K562 (cell line): ENCODE measurements around the gene UBE2E2. TPM values are rescaled to one million over a fixed set of nuclear protein-coding genes. Genes with fewer than 3 reads are reported as not detected.

ENCODE experiments used
- ATAC-seq: fragments of 200-7000 bp; cut with Tn5 transposase; 3 replicates; pipeline ENCODE4 v1.9.1; 2020; ENCODE audit warnings: moderate library complexity
- BruUV-seq: library from RNA; stranded (reverse); fragments of 400-500 nt; replicated peaks from 2 replicates; lab custom pipeline; 2021; lab: Mats Ljungman, UMichigan
- CTCF ChIA-PET: fragments of 300-600 bp; formaldehyde crosslinking; extraction: SDS; loops from one replicate; lab custom pipeline; 2021; ENCODE audit warnings: low intra/inter-chr PET ratio; lab: Yijun Ruan, JAX
- POLR2A ChIA-PET: fragments of 300-600, 350-650 bp; sonication (Branson Sonifier 250); formaldehyde crosslinking; extraction: SDS; loops from one replicate; lab custom pipeline; 2021; ENCODE audit warnings: antibody characterized with exemption, inconsistent platforms; lab: Yijun Ruan, JAX
- DNase-seq, 4 experiments: peaks; one replicate each; pipeline versions ENCODE4 v3.0.0 to v3.0.0-alpha.2; 2011 to 2018; ENCODE audit warnings: low spot score in 3 of 4, mixed read lengths in 3 of 4; ENCODE audit errors: extremely low read depth in 1 of 4
- FAIRE-seq: peaks from 2 replicates; lab custom pipeline; 2011; peaks lifted over from hg19 to GRCh38; lab: Jason Lieb, UNC
- H2AFZ ChIP-seq: 2 replicates; pipeline ENCODE4 v1.6.0; 2011; ENCODE audit warnings: low read depth, low read length, control low read depth, inconsistent platforms
- H3K27ac ChIP-seq: fragments of 200-600 bp; 3 replicates; pipeline ENCODE4 v1.8.0; 2011; ENCODE audit warnings: low read depth, mild to moderate bottlenecking, control low read depth, inconsistent platforms, low read length, moderate library complexity, mixed read lengths; ENCODE audit errors: extremely low read depth
- H3K27me3 ChIP-seq, 2 experiments: fragments of 300-600 bp in 1 of 2; 2 replicates in 1 of 2; 3 replicates in 1 of 2; pipeline versions ENCODE4 v1.6.0 to v1.8.0; 2011; ENCODE audit warnings: inconsistent platforms in 2 of 2, low read length in 2 of 2, mild to moderate bottlenecking in 1 of 2, mixed read lengths in 1 of 2, moderate library complexity in 1 of 2; ENCODE audit not compliant: control insufficient read depth in 2 of 2, insufficient read depth in 2 of 2
- H3K36me3 ChIP-seq: fragments of 300-600 bp; 3 replicates; pipeline ENCODE4 v1.8.0; 2011; ENCODE audit warnings: mild to moderate bottlenecking, low read length, inconsistent platforms; ENCODE audit not compliant: control insufficient read depth, insufficient read depth
- H3K4me1 ChIP-seq, 2 experiments: fragments of 200-600 bp in 1 of 2; replicated peaks in 1 of 2; 2 replicates in 1 of 2; 3 replicates in 1 of 2; pipeline versions ENCODE4 v1.5.1 to v1.8.0; 2011; ENCODE audit warnings: inconsistent platforms in 2 of 2, low read length in 2 of 2, mild to moderate bottlenecking in 1 of 2, mixed read lengths in 1 of 2, moderate library complexity in 1 of 2; ENCODE audit not compliant: control insufficient read depth in 2 of 2, insufficient read depth in 2 of 2
- H3K4me2 ChIP-seq: 2 replicates; pipeline ENCODE4 v1.6.1; 2011; ENCODE audit warnings: low read length, control low read depth, inconsistent platforms, mixed read lengths; ENCODE audit not compliant: insufficient read depth
- H3K4me3 ChIP-seq: fragments of 200-600 bp; sonication (generic), shearing (Covaris generic); 2 replicates; pipeline ENCODE4 v1.5.1; 2016; ENCODE audit warnings: control low read depth, inconsistent platforms
- H3K79me2 ChIP-seq: fragments of 200-600 bp; 3 replicates; pipeline ENCODE4 v1.8.0; 2011; ENCODE audit warnings: low read length, inconsistent platforms; ENCODE audit not compliant: control insufficient read depth, insufficient read depth
- H3K9ac ChIP-seq, 2 experiments: 2 replicates each; pipeline versions ENCODE4 v1.6.0 to v1.6.1; 2011; ENCODE audit warnings: low read depth in 2 of 2, low read length in 2 of 2, control low read depth in 1 of 2, inconsistent platforms in 1 of 2, mild to moderate bottlenecking in 1 of 2, mixed read lengths in 1 of 2; ENCODE audit not compliant: insufficient read depth in 1 of 2
- H3K9me1 ChIP-seq: one replicate; pipeline ENCODE4 v1.6.0; 2011; ENCODE audit warnings: inconsistent platforms, mild to moderate bottlenecking, low read length, moderate library complexity; ENCODE audit not compliant: control insufficient read depth, insufficient read depth
- H3K9me3 ChIP-seq: replicated peaks from 2 replicates; pipeline ENCODE4 v1.5.1; 2011; ENCODE audit warnings: low read depth, low read length, inconsistent platforms; ENCODE audit not compliant: control insufficient read depth, insufficient read depth
- H4K20me1 ChIP-seq: replicated peaks from 2 replicates; pipeline ENCODE4 v1.6.1; 2011; ENCODE audit warnings: low read length, inconsistent platforms, mixed read lengths; ENCODE audit not compliant: control insufficient read depth, insufficient read depth
- BRD9 ChIP-seq: fragments of 450-650 bp; IDR thresholded peaks from 2 replicates; pipeline ENCODE4 v1.6.1; 2018; ENCODE audit warnings: low read depth; ENCODE audit not compliant: partially characterized antibody
- E2F3 ChIP-seq: fragments of 250-450 bp; sonication (Bioruptor Pico); IDR thresholded peaks from 2 replicates; pipeline ENCODE4 v1.4.0; 2020; ENCODE audit warnings: mild to moderate bottlenecking
- ETS2 ChIP-seq: IDR thresholded peaks from 2 replicates; pipeline ENCODE4 v1.6.1; 2016; ENCODE audit warnings: borderline replicate concordance, missing genetic modification characterization, mild to moderate bottlenecking, moderate library complexity, missing compliant biosample characterization; ENCODE audit not compliant: poor library complexity, severe bottlenecking
- MIER1 ChIP-seq: fragments of 450-650 bp; IDR thresholded peaks from 2 replicates; pipeline ENCODE4 v1.6.1; 2016; ENCODE audit warnings: antibody characterized with exemption, mild to moderate bottlenecking, low read depth
- MXI1 ChIP-seq: IDR thresholded peaks from 2 replicates; pipeline ENCODE4 v1.6.1; 2011; ENCODE audit warnings: low read depth, mild to moderate bottlenecking, improper control_type of control experiment, low read length
- SUPT5H ChIP-seq: fragments of 450-650 bp; IDR thresholded peaks from 2 replicates; pipeline ENCODE4 v1.6.1; 2016
- YBX1 ChIP-seq: fragments of 450-650 bp; IDR thresholded peaks from 2 replicates; pipeline ENCODE4 v1.7.1; 2016; ENCODE audit warnings: mild to moderate bottlenecking
- ZNF766 ChIP-seq: fragments of 200-800 bp; sonication (Bioruptor generic); conservative IDR thresholded peaks from 2 replicates; pipeline ENCODE4 v1.6.1; 2016; ENCODE audit warnings: missing genetic modification characterization, missing compliant biosample characterization
- WGBS: fragments of 100-300 bp; shearing (Covaris generic); methylation state at CpG from one replicate; pipeline ENCODE4 v1.1.6; 2016; ENCODE audit warnings: low coverage, mixed read lengths; ENCODE audit not compliant: insufficient coverage; ENCODE audit errors: missing lambda C conversion rate; 5-methylcytosine and 5-hydroxymethylcytosine counted together
- in situ Hi-C: fragments of 300-500 bp; cut with MboI; formaldehyde crosslinking; loops from 4 replicates; pipeline ENCODE4 v1.15.0; 2018; ENCODE audit warnings: inconsistent platforms, mixed read lengths
- intact Hi-C: fragments of 100-400 bp; cut with micrococcal nuclease; formaldehyde crosslinking; loops from 2 replicates; pipeline ENCODE4 v1.14.2; 2022
- polyA plus RNA-seq, 8 experiments: library from polyadenylated mRNA; depleted of rRNA in 4 of 8; stranded (reverse) in 5 of 8; unstranded in 3 of 8; fragments of >200 nt; fragmentation: Nextera tagmentation in 2 of 8; fragmentation: Illumina TruSeq in 1 of 8; extraction: Ambion mirVana in 2 of 8; extraction: Trizol in 1 of 8; gene quantifications; 2 replicates each; pipeline versions ENCODE4 v1.2.1 to v1.2.3, GENCODE V29; 2011 to 2014; ENCODE audit warnings: inconsistent platforms in 1 of 8, missing spikeins in 1 of 8
- total RNA-seq, 7 experiments: library from RNA; depleted of rRNA in 6 of 7; stranded (reverse); fragments of >200 nt in 6 of 7; fragmentation: Illumina TruSeq in 2 of 7; extraction: Trizol in 2 of 7; gene quantifications; 2 replicates each; pipeline versions ENCODE4 v1.2.1 to v1.2.3, GENCODE V29; 2011 to 2021; ENCODE audit warnings: low replicate concordance in 1 of 7

UBE2E2 gene
- total and polyA plus RNA-seq, 9 of the 15 experiments (the other 6 are each of a cell fraction or from before 2014, with no cell fraction given) = 0.22 to 5.1 (median 1.9) TPM

GRCh38 chr3:23246651-23247050, 43.5 kb downstream of the UBE2E2 start:
- Histone ChIP-seq H3K9me1 (no peaks in the 10 kb centered on the region), H3K27ac (no peak overlapping the region), H2AFZ (no peak overlapping the region), H4K20me1 (no peaks in the 10 kb centered on the region), H3K4me2 (no peak overlapping the region), H3K79me2 (no peaks in the 10 kb centered on the region; the same call in 2 of the 3 replicates), H3K4me1 (no peaks in the 10 kb centered on the region), H3K27me3 (no peaks in the 10 kb centered on the region)
- intact Hi-C loops = no loop called here
- WGBS = 2% methylated on average over 3 of the region's 3 CpGs
- in situ Hi-C loops = no loop called here
- POLR2A ChIA-PET = no interaction called here
- BruUV-seq = no TSS peak
- no peak for ATAC-seq
- DNase-seq = no peak
- CTCF ChIA-PET = no interaction called here
- no peak for TF ChIP-seq MXI1
- TF ChIP-seq YBX1 = no peak
- TF ChIP-seq ETS2 = no peak
- no peak for TF ChIP-seq MIER1
- TF ChIP-seq SUPT5H = no peak
- no peak for TF ChIP-seq ZNF766 (CRISPR knock-in tag)
- TF ChIP-seq BRD9 = no peak
- TF ChIP-seq E2F3 (CRISPR knock-in tag) = no peak
- TF ChIP-seq, all 486 proteins: peak for 0
- Histone ChIP-seq H3K9me3 (no peaks in the 10 kb centered on the region), H3K9ac (no peak overlapping the region), H3K4me3 (no peak overlapping the region), H3K36me3 (no peaks in the 10 kb centered on the region)
- no peak for FAIRE-seq
